ENCODE measurements around the gene CCDC144A.
"Not testable (repeated sequence)": the region's sequence is repeated elsewhere in the genome, so short reads cannot be mapped to it uniquely, and the experiment has no call there.

Gene CCDC144A

DNA sequence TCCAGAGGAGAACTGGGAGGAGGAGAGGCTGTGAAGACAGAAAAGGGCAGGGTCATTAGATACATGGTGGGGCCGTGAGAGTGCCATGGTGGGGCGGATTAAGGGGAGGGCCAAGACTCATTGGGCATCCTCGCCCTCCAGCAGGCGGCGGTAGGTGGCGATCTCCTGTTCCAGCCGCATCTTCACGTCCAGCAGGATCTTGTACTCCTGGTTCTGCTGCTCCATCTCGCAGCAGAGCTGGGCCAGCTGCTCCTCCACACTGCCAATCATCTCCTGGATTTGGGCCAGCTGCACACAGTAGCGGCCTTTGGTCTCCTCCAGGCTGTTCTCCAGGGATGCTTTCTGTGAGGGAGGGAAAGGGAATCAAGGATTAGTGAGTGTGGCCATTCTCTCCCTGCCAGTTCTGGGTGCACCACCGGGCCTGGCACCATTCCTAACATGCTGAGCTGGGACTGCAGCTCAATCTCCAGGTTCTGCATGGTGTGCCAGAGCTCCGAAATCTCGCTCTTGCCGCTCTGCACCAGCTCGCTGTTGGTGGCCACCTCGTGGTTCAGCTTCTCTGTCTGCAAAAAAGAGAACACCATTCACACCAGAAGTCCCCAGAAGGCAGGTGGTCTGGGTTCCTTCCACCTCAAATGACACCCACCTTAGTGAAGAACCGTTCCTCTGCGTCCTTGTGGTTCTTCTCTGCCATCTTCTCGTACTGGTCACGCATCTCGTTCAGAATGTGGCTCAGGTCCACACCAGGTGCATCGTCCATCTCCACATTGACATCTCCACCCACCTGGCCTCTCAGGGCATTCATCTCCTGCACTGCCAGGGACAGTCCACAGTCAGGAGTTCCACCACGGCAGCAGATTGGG lies 129.0 kb downstream of the CCDC144A start:
- DNase-seq = no peak

GRCh38 chr17:16820161-16820877 lies 130.3 kb downstream of the CCDC144A start:
- no peak for DNase-seq

DNA sequence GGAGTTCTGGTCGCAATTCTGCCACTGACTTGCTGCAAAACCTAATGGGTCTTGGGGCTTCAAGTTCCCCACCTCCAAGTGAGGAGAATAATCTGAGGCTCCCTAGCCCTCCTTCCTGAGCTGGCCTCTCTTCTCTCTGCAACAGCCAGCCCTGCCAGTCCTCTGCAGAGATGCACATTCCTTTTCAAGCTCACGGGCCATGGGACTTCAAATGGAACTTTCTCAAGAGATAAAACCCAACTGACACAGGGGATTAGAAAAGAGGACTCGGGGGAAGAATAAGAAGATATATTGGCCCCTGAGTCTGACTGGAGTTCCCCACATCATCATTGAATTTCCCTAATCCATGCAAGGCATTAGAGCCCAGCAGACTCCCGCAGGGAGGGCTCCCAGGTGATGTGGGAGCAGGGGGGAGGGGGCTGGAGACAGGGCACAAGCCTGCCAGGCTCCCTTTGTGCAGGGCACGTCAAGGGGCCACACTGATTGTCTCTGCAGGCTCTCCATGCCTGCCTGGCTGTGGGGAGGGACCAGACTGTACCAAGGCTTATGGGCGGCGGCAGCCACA lies 131.0 kb downstream of the CCDC144A start:
- DNase-seq = no peak

GRCh38 chr17:16822133-16822532 lies 132.1 kb downstream of the CCDC144A start:
- not testable (repeated sequence) for DNase-seq

DNA sequence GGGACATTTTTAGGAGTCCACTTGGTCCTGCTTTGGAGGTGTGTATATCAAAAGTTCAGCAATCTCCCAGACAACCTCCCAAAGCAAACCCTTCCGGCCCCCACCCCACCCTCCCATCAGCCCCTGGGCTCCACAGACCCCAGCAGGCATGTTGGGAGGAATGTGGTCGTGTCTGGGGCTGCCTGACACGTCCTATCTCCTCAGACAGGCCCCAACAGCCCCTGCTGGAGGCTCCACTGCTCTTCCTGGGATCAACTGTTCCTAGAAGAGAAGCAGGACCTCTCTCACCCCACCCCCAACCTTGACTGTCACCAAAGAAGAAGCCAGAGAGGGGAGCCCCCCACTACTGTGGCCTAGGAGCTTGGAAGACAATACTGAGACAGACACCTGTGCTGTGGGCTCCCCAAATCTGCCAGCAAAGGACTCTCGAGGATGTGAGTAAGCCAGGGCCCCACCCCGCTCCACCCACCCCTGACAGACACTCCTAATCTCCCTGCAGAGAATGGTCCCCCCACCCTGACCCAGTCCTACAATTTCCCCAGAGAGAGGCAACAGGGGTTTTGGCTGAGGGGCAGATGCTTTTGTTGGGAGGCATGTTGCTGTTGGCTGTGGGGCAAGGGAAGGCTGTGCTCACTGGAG lies 133.8 kb downstream of the CCDC144A start:
- not testable (repeated sequence) for DNase-seq
